ENCODE measurements around the gene CMSS1. TPM values are rescaled to one million over a fixed set of nuclear protein-coding genes. Genes with fewer than 3 reads are reported as not detected.

The CMSS1 gene
- total RNA-seq, 1 experiment from 2014 or later, result 55.8 TPM

GRCh38 chr3:99842826-99843589 is 25.3 kb downstream of the CMSS1 start:
- intact Hi-C loops (cut with micrococcal nuclease; ENCODE audit: unreplicated experiment), result loop anchor here (1.0 to 10.0 kb wide), 5 partner anchors 109 to 411 kb away; no protein-coding TSS in a partner anchor
- no peak for DNase-seq
- peak; percentile 21 for TF ChIP-seq CTCF (IDR thresholded peaks at IDR 0.05; ENCODE audit: unreplicated experiment)
- no peak overlapping the region for H3K4me3 Mint-ChIP-seq (ENCODE audit: low read depth, unreplicated experiment)
- CTCF ChIA-PET, result interaction anchor here (0.6 to 2.2 kb wide), 13 partner anchors 11 to 418 kb away, joined by 3 to 25 read pairs (median 5); partner anchors contain the start of gene TBC1D23
- no peak overlapping the region for H3K27ac Mint-ChIP-seq (ENCODE audit: unreplicated experiment)
- no peaks in the 10 kb centered on the region for H3K27me3 Mint-ChIP-seq (ENCODE audit: unreplicated experiment)
- peaks cover 19% of the 10 kb centered on the region for H3K4me1 Mint-ChIP-seq (ENCODE audit: low read depth, unreplicated experiment)
- H3K9me3 Mint-ChIP-seq (ENCODE audit: low read depth, unreplicated experiment), result no peaks in the 10 kb centered on the region
- no TSS peak for BruUV-seq (replicated peaks)
- no peaks in the 10 kb centered on the region for H3K36me3 Mint-ChIP-seq (ENCODE audit: insufficient read depth, unreplicated experiment)

- Mint-ChIP-seq H3K27me3 (ENCODE audit: unreplicated experiment) (no peaks in the 10 kb centered on the region), H3K4me1 (ENCODE audit: low read depth, unreplicated experiment) (peaks cover 19% of the 10 kb centered on the region), H3K9me3 (ENCODE audit: low read depth, unreplicated experiment) (no peaks in the 10 kb centered on the region), H3K36me3 (ENCODE audit: insufficient read depth, unreplicated experiment) (no peaks in the 10 kb centered on the region), H3K4me3 (ENCODE audit: low read depth, unreplicated experiment) (no peak overlapping the region), H3K27ac (ENCODE audit: unreplicated experiment) (no peak overlapping the region)
- TF ChIP-seq CTCF (IDR thresholded peaks at IDR 0.05; ENCODE audit: unreplicated experiment), result peak; percentile 1
- intact Hi-C loops (cut with micrococcal nuclease; ENCODE audit: unreplicated experiment), result loop anchor here (1.0 to 10.0 kb wide), 5 partner anchors 109 to 411 kb away; no protein-coding TSS in a partner anchor
- no peak for DNase-seq
- CTCF ChIA-PET, result interaction anchor here (0.6 to 2.2 kb wide), 13 partner anchors 16 to 417 kb away, joined by 3 to 25 read pairs (median 4); partner anchors contain the start of gene TBC1D23
- BruUV-seq (replicated peaks), result no TSS peak
Observed at GRCh38 chr3:99843590-99844258, 26.1 kb downstream of the CMSS1 start.

GRCh38 chr3:99845331-99845730 is 27.7 kb downstream of the CMSS1 start:
- CTCF ChIA-PET, result interaction anchor here (1.7 kb wide), 1 partner anchor 409 kb away, joined by 5 read pairs; no protein-coding TSS in a partner anchor
- Mint-ChIP-seq H3K4me3 (ENCODE audit: low read depth, unreplicated experiment) (no peak overlapping the region), H3K36me3 (ENCODE audit: insufficient read depth, unreplicated experiment) (no peaks in the 10 kb centered on the region), H3K27ac (ENCODE audit: unreplicated experiment) (no peak overlapping the region), H3K27me3 (ENCODE audit: unreplicated experiment) (no peaks in the 10 kb centered on the region), H3K9me3 (ENCODE audit: low read depth, unreplicated experiment) (no peaks in the 10 kb centered on the region), H3K4me1 (ENCODE audit: low read depth, unreplicated experiment) (peaks cover 19% of the 10 kb centered on the region)
- DNase-seq, result no peak
- TF ChIP-seq CTCF (IDR thresholded peaks at IDR 0.05; ENCODE audit: unreplicated experiment), result no peak
- no TSS peak for BruUV-seq (replicated peaks)
- intact Hi-C loops (cut with micrococcal nuclease; ENCODE audit: unreplicated experiment), result loop anchor here (10.0 kb wide), 2 partner anchors 199 to 239 kb away; no protein-coding TSS in a partner anchor

GRCh38 chr3:99845999-99846398 is 28.3 kb downstream of the CMSS1 start:
- Mint-ChIP-seq H3K4me1 (ENCODE audit: low read depth, unreplicated experiment) (peaks cover 19% of the 10 kb centered on the region), H3K27me3 (ENCODE audit: unreplicated experiment) (no peaks in the 10 kb centered on the region), H3K27ac (ENCODE audit: unreplicated experiment) (no peak overlapping the region), H3K36me3 (ENCODE audit: insufficient read depth, unreplicated experiment) (no peaks in the 10 kb centered on the region), H3K9me3 (ENCODE audit: low read depth, unreplicated experiment) (no peaks in the 10 kb centered on the region), H3K4me3 (ENCODE audit: low read depth, unreplicated experiment) (no peak overlapping the region)
- CTCF ChIA-PET, result interaction anchor here (0.7 to 1.7 kb wide), 4 partner anchors 340 to 449 kb away, joined by 3 to 7 read pairs (median 4); no protein-coding TSS in a partner anchor
- TF ChIP-seq CTCF (IDR thresholded peaks at IDR 0.05; ENCODE audit: unreplicated experiment), result no peak
- no peak for DNase-seq
- BruUV-seq (replicated peaks), result no TSS peak
- intact Hi-C loops (cut with micrococcal nuclease; ENCODE audit: unreplicated experiment), result loop anchor here (10.0 kb wide), 2 partner anchors 199 to 239 kb away; no protein-coding TSS in a partner anchor

Data from Calu3 (cell line).